Fibroblast of skin of right quadriceps (primary cell): ENCODE results near the gene PTPRG.

Experiments
- DNase-seq: peaks from one replicate; pipeline ENCODE4 v3.0.0-alpha.2; 2013

Gene PTPRG

GRCh38 chr3:61563313-61564271 lies 2.2 kb downstream of the PTPRG start:
- DNase-seq: no peak

- peak; percentile 65 for DNase-seq
Observed at GRCh38 chr3:61564395-61565059, 3.2 kb downstream of the PTPRG start.

GRCh38 chr3:61565569-61565968 lies 4.2 kb downstream of the PTPRG start:
- DNase-seq: no peak

GRCh38 chr3:61568127-61568526 lies 6.8 kb downstream of the PTPRG start:
- DNase-seq: no peak

- no peak for DNase-seq
Observed at GRCh38 chr3:61569856-61570580, 8.6 kb downstream of the PTPRG start.

- no peak for DNase-seq
Observed at GRCh38 chr3:61570813-61571212, 9.4 kb downstream of the PTPRG start.

- peak; percentile 90 for DNase-seq
Observed at GRCh38 chr3:61571516-61572336, 10.4 kb downstream of the PTPRG start.

- no peak for DNase-seq
Observed at GRCh38 chr3:61572879-61573278, 11.5 kb downstream of the PTPRG start.

GRCh38 chr3:61573441-61573840 lies 12.1 kb downstream of the PTPRG start:
- peak; percentile 75 for DNase-seq

GRCh38 chr3:61574854-61575253 lies 13.5 kb downstream of the PTPRG start:
- peak; percentile 99 for DNase-seq

- DNase-seq: no peak
Observed at GRCh38 chr3:61575893-61576292, 14.5 kb downstream of the PTPRG start.

GRCh38 chr3:61577760-61578159 lies 16.4 kb downstream of the PTPRG start:
- no peak for DNase-seq

GRCh38 chr3:61578667-61579367 lies 17.4 kb downstream of the PTPRG start:
- DNase-seq: no peak

GRCh38 chr3:61579685-61580084 lies 18.3 kb downstream of the PTPRG start:
- no peak for DNase-seq

- DNase-seq: no peak
Observed at GRCh38 chr3:61580982-61581643, 19.7 kb downstream of the PTPRG start.

GRCh38 chr3:61582287-61582686 lies 20.9 kb downstream of the PTPRG start:
- DNase-seq: no peak

- no peak for DNase-seq
Observed at GRCh38 chr3:61582846-61583245, 21.5 kb downstream of the PTPRG start.

- no peak for DNase-seq
Observed at GRCh38 chr3:61583890-61584875, 22.8 kb downstream of the PTPRG start.

- peak; percentile 68 for DNase-seq
Observed at GRCh38 chr3:61589856-61590255, 28.5 kb downstream of the PTPRG start.

GRCh38 chr3:61591300-61591699 lies 29.9 kb downstream of the PTPRG start:
- DNase-seq: no peak
